ENCODE data around the gene MARCHF6.

- TF ChIP-seq POLR2A (IDR thresholded peaks at IDR 0.05) (no peak), CTCF (IDR thresholded peaks at IDR 0.05) (no peak)
These were observed 2.1 kb upstream of the MARCHF6 start for GRCh38 chr5:10351199-10351905.

Data from transverse colon (tissue), 3 donors.